Glomerular endothelial cell (primary cell): Measurements from ENCODE around the gene C1orf159. TPM values are rescaled to one million over a fixed set of nuclear protein-coding genes. Genes with fewer than 3 reads are reported as not detected.
"Not testable (repeated sequence)": the region's sequence is repeated elsewhere in the genome, so short reads cannot be mapped to it uniquely, and the experiment has no call there.

Source experiments
- DNase-seq: peaks from one replicate; pipeline ENCODE4 v3.0.0-alpha.2; 2011; ENCODE audit warnings: low read depth, low spot score; ENCODE audit errors: extremely low read depth
- total RNA-seq: library from RNA; depleted of rRNA; stranded (reverse); fragments of >200 nt; gene quantifications from 2 replicates; pipeline ENCODE4 v1.2.3, GENCODE V29; 2015

Gene C1orf159
- 13.5 and 32.1 TPM in 2 replicates for total RNA-seq

GRCh38 chr1:1115786-1116700 lies at the start of gene C1orf159:
C1orf159 (minus strand) TSS chr1:1116089; CDS start chr1:1091543, 24,546 bp downstream.
- DNase-seq = peak; percentile 72

GRCh38 chr1:1165485-1165884 lies 49.6 kb upstream of the C1orf159 start:
- DNase-seq = no peak

GRCh38 chr1:1164701-1165451 lies 49.0 kb upstream of the C1orf159 start:
- DNase-seq = no peak

GRCh38 chr1:1164361-1164700 lies 48.4 kb upstream of the C1orf159 start:
- no peak for DNase-seq

- no peak for DNase-seq
Observed at GRCh38 chr1:1163538-1164070, 47.7 kb upstream of the C1orf159 start.

GRCh38 chr1:1162597-1163537 lies 47.0 kb upstream of the C1orf159 start:
- DNase-seq = no peak

GRCh38 chr1:1161683-1162079 lies 45.8 kb upstream of the C1orf159 start:
- no peak for DNase-seq

- no peak for DNase-seq
Observed at GRCh38 chr1:1161078-1161682, 45.3 kb upstream of the C1orf159 start.

- DNase-seq = no peak
Observed at GRCh38 chr1:1160281-1160930, 44.5 kb upstream of the C1orf159 start.

- DNase-seq = no peak
Observed at GRCh38 chr1:1157914-1158710, 42.2 kb upstream of the C1orf159 start.

- no peak for DNase-seq
Observed at GRCh38 chr1:1157426-1157913, 41.6 kb upstream of the C1orf159 start.

- DNase-seq = no peak
Observed at GRCh38 chr1:1157033-1157365, 41.1 kb upstream of the C1orf159 start.

GRCh38 chr1:1156140-1157032 lies 40.5 kb upstream of the C1orf159 start:
- DNase-seq = no peak

- no peak for DNase-seq
Observed at GRCh38 chr1:1155258-1155657, 39.4 kb upstream of the C1orf159 start.

- no peak for DNase-seq
Observed at GRCh38 chr1:1153874-1154273, 38.0 kb upstream of the C1orf159 start.

- DNase-seq = not testable (repeated sequence)
Observed at GRCh38 chr1:1153215-1153614, 37.3 kb upstream of the C1orf159 start.

GRCh38 chr1:1152431-1152830 lies 36.5 kb upstream of the C1orf159 start:
- not testable (repeated sequence) for DNase-seq

GRCh38 chr1:1151306-1151705 lies 35.4 kb upstream of the C1orf159 start:
- DNase-seq = no peak
